Erythroblast (primary cell): Measurements from ENCODE around the gene SSC4D.
"Not testable (repeated sequence)": the region's sequence is repeated elsewhere in the genome, so short reads cannot be mapped to it uniquely, and the experiment has no call there.

Experiments
- DNase-seq, 2 experiments: peaks; one replicate each; lab custom pipeline; 2025; lab: John Stamatoyannopoulos, UW
- GATA1 ChIP-seq: IDR thresholded peaks from 2 replicates; pipeline ENCODE4 v1.6.1; 2011; ENCODE audit warnings: low read depth, mild to moderate bottlenecking, control low read depth, low read length, moderate library complexity
- POLR2A ChIP-seq: IDR thresholded peaks from 2 replicates; pipeline ENCODE4 v1.6.1; 2011; ENCODE audit warnings: mild to moderate bottlenecking, low read length

SSC4D gene

DNA sequence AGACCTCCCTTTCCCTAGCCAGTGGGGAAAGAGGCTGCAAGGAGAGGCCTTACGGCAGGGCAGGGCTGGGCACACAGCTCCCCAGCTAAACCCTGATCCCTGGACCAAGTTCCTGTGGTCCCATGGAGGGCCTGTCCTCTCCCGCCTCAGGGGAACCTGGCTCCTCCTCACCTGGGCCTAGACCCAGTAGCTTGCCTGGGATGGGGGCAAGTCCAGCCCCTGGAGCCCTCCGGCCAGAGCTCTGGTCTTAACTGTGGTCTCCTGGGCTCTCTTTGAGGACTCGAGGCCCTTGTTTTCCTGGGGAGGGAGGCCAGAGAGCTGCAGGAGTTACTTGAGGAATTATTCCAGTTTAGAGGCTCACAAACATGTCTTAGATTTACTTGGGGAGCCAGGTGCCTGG lies 16.7 kb upstream of the SSC4D start:
- no peak for TF ChIP-seq GATA1
- no peak for TF ChIP-seq POLR2A
- DNase-seq, result no peak

DNA sequence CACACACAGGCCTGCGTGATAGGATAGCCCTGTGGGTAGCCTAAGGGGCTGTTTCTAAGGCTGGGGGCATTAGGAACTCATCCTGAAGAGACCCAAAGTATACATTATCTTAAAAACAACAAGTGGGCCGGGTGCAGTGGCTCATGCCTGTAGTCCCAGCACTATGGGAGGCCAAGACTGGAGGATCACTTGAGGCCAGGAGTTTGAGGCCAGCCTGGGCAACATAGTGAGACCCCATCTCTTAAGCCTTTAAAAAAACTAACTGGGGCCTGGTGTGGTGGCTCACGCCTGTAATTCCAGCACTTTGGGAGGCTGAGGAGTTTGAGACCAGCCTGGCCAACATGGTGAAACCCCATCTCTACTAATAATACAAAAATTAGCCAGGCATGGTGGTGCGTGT lies 16.1 kb upstream of the SSC4D start:
- DNase-seq, result not testable (repeated sequence)

DNA sequence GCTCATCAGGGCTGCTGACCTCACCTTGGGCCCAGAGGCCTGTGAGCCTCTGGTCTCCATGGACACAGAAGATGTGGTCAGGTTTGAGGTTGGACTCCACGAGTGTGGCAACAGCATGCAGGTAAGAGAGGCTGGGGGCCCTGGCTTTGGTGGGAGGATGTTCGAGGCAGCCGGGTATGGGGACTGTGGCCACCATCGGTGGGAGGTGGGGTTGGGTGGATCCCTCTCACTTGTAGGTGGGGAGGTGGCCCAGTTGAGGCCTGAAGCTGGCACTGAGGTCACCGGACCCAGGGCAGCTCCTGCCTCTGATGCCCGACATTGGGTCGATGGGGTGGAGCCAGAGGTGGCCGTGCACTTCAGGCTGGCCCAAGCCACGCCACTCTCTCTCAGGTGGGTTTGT lies 15.7 kb upstream of the SSC4D start:
- no peak for DNase-seq
- TF ChIP-seq POLR2A (no peak), GATA1 (no peak)

DNA sequence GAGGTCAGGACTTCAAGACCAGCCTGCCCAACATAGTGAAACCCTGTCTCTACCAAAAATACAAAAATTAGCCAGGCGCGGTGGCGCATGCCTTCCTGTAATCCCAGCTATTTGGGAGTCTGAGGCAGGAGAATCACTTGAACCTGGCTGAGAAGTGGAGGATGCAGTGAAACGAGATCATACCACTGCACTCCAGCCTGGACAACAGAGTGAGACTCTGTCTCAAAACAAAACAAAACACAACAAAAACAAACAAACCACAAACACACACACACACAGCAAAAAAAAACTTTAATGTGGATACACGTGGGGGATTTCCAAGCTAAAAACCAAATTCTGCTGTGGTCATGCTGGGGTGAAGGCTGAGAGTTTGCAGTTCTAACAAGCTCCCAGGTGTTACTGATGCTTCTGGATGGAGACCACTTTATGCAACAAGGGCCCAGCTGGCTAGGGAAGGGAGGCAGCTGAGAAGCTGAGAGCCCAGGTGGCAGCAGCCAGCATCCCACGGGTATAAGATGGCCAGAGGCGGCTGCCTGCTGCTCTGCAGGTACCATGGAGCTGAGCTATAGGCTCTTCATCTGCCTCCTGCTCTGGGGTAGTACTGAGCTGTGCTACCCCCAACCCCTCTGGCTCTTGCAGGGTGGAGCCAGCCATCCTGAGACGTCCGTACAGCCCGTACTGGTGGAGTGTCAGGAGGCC lies 15.1 kb upstream of the SSC4D start, which contains the start of gene ZP3:
Gene ZP3, plus strand, starts transcription at position 538 of the 699 bp plus-strand sequence. Its CDS starts 15 bp downstream, at position 553.
- DNase-seq, result no peak
- no peak for TF ChIP-seq GATA1
- TF ChIP-seq POLR2A, result no peak

DNA sequence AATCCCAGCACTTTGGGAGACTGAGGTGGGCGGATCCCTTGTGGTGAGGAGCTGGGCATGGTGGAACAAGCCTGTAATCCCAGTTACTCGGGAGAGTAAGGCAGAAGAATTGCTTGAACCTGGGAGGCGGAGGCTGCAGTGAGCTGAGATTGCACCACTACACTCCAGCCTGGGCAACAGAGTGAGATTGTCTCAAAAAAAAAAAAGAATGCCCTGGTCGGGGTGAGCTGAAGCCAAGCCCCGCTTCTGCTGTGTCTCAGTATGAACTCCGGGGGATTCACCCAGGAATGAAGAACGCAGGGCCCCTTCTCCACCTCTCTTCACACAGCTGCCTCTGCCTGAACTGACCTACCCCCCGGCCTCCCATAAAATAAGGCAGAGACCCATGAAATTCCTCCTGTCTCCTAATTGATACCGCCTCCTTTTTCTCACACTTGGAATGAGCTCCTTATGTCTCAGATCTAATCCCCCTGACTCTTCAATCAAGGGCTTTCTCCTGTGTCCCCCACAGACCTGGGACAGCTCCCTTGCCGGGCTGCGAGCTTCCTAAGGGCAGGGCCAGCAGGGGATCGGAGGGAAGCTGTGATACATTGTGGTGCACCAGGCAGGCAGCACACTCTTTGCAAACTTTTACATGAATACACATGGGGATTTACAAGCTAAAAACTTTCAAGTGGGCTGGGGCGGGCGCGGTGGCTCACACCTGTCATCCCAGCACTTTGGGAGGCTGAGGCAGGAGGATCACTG lies 14.3 kb upstream of the SSC4D start:
- DNase-seq, result no peak
- TF ChIP-seq POLR2A (no peak), GATA1 (no peak)

DNA sequence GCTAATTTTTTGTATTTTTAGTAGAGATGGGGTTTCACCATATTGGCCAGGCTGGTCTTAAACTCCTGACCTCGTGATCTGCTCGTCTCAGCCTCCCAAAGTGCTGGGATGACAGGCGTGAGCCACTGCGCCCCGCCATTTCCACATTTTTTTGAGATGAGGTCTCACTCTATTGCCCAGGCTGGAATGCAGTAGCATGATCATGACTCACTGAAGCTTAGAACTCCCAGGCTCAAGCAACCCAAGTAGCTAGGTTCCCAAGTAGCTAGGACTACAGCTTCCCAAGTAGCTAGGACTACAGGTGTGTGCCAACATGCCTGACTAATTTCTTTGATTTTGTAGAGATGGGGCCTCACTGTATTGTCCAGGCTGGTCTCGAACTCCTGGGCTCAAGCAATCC lies 11.6 kb upstream of the SSC4D start:
- not testable (repeated sequence) for DNase-seq

DNA sequence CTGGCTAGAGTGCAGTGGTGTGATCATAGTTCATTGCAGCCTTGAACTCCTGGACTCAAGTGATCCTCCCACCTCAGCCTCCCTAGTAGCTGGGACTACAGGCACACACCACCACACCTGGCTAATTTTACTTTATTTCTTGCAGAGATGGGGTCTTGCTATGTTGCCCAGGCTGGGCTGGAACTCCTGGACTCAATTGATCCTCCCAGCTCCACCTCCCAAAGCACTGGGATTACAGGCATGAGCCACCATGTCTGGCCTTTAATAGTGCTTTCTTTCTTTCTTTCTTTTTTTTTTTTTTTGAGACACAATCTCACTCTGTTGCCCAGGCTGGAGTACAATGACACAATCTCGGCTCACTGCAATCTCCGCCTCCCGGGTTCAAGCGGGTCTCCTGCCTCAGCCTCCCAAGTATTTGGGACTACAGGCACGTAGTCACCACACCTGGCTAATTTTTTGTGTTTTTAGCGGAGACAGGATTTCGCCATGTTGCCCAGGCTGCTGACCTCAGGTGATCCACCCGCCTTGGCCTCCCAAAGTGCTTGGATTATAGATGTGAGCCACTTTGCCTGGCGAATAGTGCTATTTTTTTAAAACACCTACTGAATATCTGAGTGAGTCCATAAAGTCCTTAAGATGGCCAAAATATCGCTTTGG lies 8.3 kb upstream of the SSC4D start:
- not testable (repeated sequence) for DNase-seq

DNA sequence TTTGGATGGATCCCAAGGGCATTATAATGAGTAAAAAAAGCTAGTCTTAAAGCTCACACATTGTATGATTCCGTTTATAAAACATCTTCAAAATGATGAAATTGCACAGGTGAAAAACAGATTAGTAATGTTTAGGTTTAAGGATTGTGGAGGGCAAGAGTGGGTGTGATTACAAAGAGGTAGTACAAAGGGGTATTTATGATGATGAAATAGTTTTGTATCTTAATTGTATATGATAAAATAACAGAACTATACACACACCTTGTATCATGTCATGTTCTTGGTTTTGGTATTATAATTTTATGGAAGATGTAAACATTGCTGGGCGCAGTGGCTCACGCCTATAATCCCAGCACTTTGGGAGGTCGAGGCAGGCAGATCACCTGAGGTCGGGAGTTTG lies 2.8 kb upstream of the SSC4D start:
- no peak for TF ChIP-seq GATA1
- TF ChIP-seq POLR2A, result no peak

DNA sequence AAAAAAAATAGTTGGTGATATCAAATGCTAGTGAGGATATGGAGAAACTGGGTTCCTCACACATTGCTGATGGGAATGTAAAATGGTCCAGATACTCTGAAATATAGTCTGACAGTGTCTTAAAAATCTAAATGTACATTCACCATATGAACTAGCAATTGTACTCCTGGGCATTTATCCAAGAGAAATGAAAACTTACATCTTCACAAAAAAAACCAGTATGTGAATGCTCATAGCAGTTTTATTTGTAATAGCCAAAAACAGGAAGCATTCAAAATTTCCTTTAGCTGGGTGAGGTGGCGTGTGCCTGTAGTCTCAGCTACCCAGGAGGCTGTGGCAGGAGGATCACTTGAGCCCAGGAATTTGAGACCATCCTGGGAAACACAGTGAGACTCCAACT lies 2.1 kb upstream of the SSC4D start:
- TF ChIP-seq GATA1 (no peak), POLR2A (no peak)
- no peak for DNase-seq

More for the DNA sequence above, 2.8 kb upstream of the SSC4D start:
- DNase-seq, result no peak

DNA sequence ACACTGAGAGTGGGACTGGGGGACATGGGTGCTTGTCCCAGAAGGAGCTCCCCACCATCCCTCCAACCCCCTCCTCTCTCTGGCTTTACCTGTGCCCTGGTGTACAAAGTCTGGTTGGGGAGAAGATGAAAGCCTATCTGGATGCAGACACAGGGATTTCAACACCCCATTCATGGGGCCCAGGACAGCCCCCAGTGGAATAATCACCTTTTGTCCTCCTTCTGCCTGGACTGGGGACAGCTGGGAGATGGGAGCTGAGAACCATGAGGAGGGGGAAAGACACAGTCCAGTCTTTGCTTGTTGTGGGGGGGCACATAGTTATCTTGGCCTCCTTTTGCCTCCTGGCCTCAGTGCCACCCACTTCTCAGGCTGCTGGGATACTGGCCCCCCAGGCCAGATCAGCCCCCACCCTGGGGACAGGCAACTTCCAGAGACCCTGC lies 1.4 kb downstream of the SSC4D start:
- DNase-seq, result no peak
- TF ChIP-seq POLR2A (no peak), GATA1 (no peak)

DNA sequence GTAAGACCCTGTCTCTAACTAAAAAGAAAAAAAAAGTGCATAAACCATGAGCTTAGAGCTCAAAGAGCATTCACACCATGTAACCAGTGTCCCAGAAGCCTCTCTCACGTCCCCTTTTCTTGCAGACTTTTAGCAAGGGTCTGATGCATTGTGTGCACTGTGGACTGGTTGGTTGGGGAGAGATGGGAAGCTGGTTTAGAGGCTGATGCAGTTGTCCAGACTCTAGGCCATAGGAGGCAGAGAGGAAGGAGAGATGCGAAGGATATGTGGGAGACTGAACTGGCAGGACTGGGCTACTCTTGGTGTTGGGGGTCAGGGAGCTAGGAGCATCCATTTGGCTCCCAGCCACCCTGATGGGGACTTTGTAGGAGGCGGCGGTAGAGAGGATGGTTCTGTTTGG lies 1.8 kb downstream of the SSC4D start:
- no peak for TF ChIP-seq POLR2A
- no peak for TF ChIP-seq GATA1
- DNase-seq, result no peak

DNA sequence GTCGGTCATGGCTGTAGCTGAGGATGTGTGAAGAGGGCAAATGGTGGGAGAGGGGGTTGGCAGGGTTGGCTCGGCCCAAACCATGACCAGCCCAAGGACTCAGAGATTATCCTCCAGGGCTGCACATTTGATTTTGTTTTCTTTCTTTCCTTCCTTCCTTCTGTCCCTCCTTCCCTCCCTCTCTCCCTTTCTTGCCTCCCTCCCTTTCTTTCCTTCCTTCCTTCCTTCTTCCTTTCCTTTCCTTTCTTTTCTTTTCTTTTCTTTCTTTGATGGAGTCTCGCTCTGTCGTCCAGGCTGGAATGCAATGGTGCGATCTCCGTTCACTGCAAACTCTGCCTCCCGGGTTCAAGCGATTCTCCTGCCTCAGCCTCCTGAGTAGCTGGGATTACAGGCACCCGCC lies 3.8 kb downstream of the SSC4D start:
- no peak for TF ChIP-seq POLR2A
- TF ChIP-seq GATA1, result no peak
- DNase-seq, result no peak

DNA sequence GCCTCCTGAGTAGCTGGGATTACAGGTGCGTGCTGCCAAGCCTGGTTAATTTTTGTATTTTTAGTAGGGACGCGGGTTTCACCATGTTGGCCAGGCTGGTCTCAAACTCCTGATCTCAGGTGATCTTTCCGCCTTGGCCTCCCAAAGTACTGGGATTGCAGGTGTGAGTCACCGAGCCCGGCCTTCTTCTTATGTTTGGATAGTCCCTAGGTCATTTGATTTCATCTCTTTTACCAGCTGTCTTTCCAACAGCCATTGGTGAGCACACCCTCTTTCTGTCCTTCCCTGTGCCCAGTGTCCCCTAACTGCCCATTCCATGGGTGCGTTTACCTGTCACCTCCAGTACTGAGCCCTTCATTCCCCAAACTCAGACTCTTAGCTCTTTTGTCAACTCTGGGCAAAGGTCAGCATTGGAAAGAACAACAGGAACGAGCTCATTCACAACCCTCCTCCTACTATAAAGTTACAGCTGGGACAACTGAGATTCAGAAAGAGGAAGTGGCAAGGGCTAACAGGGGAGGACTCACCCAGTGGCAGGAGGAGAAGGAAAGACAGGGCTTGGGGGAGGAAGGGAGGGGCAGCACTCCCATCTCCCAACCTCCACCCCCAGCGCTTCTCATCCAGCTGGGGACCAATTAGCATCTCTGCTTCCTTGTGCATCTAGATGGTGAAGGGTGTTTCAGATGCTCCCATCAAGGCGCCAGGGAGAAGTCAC lies 5.6 kb downstream of the SSC4D start:
- TF ChIP-seq GATA1, result no peak
- no peak for TF ChIP-seq POLR2A

DNA sequence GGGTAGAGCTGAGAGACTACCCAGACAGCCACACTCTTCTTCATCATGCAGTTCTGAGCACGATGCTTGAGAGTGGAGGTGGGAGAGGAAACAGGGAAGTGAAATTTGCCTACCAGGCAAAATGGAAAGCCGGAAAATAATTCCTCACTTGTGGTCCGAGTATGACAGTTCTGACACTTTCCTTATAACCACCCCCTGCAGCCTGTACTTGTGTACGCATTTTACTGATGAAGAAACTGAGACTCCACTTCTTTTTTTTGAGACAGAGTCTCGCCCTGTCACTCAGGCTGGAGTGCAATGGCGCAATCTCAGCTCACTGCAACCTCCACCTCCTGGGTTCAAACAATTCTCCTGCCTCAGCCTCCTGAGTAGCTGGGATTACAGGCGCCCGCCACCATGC lies 6.4 kb downstream of the SSC4D start:
- DNase-seq, result not testable (repeated sequence)

More for the DNA sequence above, 5.6 kb downstream of the SSC4D start:
- DNase-seq, result no peak
